B cell (primary cell): ENCODE results near the gene ICA1. TPM values are rescaled to one million over a fixed set of nuclear protein-coding genes. Genes with fewer than 3 reads are reported as not detected.

Experiments used
- ATAC-seq: fragments of 200-7000 bp; cut with Tn5 transposase; one replicate; pipeline ENCODE4 v1.10.0; 2021; ENCODE audit warnings: low read depth, mild to moderate bottlenecking, moderate number of reproducible peaks, moderate library complexity
- CTCF ChIA-PET: fragments of 350-600 bp; sonication (Branson Sonifier 250); formaldehyde crosslinking; loops from one replicate; lab custom pipeline; 2021; ENCODE audit warnings: antibody characterized with exemption, inconsistent platforms; lab: Charles Lee
- POLR2A ChIA-PET: fragments of 350-600 bp; sonication (Branson Sonifier 250); formaldehyde crosslinking; loops from one replicate; lab custom pipeline; 2021; ENCODE audit warnings: antibody characterized with exemption; lab: Charles Lee
- DNase-seq: peaks from one replicate; pipeline ENCODE4 v3.0.0; 2013
- H2AFZ ChIP-seq: 2 replicates; pipeline ENCODE4 v1.6.1; 2012; ENCODE audit warnings: mild to moderate bottlenecking, low read depth, low read length; ENCODE audit not compliant: insufficient read depth, poor library complexity, severe bottlenecking
- H3K27ac ChIP-seq, 2 donors: 1 replicate in 1 of 2; 2 replicates in 1 of 2; pipeline ENCODE4 v1.5.1; 2012 to 2013; ENCODE audit warnings: low read length in 2 of 2, mild to moderate bottlenecking in 2 of 2, moderate library complexity in 1 of 2
- H3K27me3 ChIP-seq, 4 experiments: fragments of 200-600 bp in 1 of 4; sonication (generic) in 1 of 4; replicated peaks in 1 of 4; 1 replicate in 2 of 4; 2 replicates in 2 of 4; pipeline versions ENCODE4 v1.6.1 to v1.7.0; 2013 to 2016; ENCODE audit warnings: low read length in 3 of 4, mild to moderate bottlenecking in 2 of 4, mixed read lengths in 1 of 4, moderate library complexity in 1 of 4; ENCODE audit not compliant: insufficient read depth in 4 of 4, control insufficient read depth in 3 of 4; ENCODE audit errors: control extremely low read depth in 1 of 4
- H3K36me3 ChIP-seq, 2 experiments: replicated peaks in 1 of 2; 1 replicate in 1 of 2; 2 replicates in 1 of 2; pipeline versions ENCODE4 v1.6.1 to v1.7.1; 2013; ENCODE audit warnings: low read length in 1 of 2; ENCODE audit not compliant: insufficient read depth in 2 of 2, control insufficient read depth in 1 of 2; ENCODE audit errors: control extremely low read depth in 1 of 2, extremely low read depth in 1 of 2
- H3K4me1 ChIP-seq, 2 donors: fragments of 200-600 bp in 1 of 2; sonication (generic) in 1 of 2; 1 replicate in 1 of 2; 2 replicates in 1 of 2; pipeline versions ENCODE4 v1.5.1 to v1.6.1; 2013 to 2017; ENCODE audit warnings: low read length in 2 of 2; ENCODE audit not compliant: control insufficient read depth in 2 of 2, insufficient read depth in 2 of 2
- H3K4me2 ChIP-seq: replicated peaks from 2 replicates; pipeline ENCODE3; 2012; ENCODE audit warnings: mild to moderate bottlenecking, low read depth, low read length; ENCODE audit not compliant: poor library complexity, severe bottlenecking
- H3K4me3 ChIP-seq, 5 experiments: fragments of 200-600 bp in 1 of 5; sonication (generic) in 1 of 5; 1 replicate in 3 of 5; 2 replicates in 2 of 5; pipeline versions ENCODE4 v1.5.1 to v1.7.0; 2011 to 2016; ENCODE audit warnings: low read length in 4 of 5, mild to moderate bottlenecking in 4 of 5, low read depth in 2 of 5, control low read depth in 1 of 5, moderate library complexity in 1 of 5; ENCODE audit not compliant: insufficient read depth in 1 of 5; ENCODE audit errors: control extremely low read depth in 1 of 5, extremely low read depth in 1 of 5
- H3K79me2 ChIP-seq: fragments of 200-600 bp; sonication (generic); one replicate; pipeline ENCODE4 v1.6.0; 2016; ENCODE audit warnings: low read length; ENCODE audit not compliant: control insufficient read depth, insufficient read depth
- H3K9ac ChIP-seq: fragments of 200-600 bp; sonication (generic); 2 replicates; pipeline ENCODE4 v1.6.1; 2017; ENCODE audit warnings: mild to moderate bottlenecking, low read length, moderate library complexity
- H3K9me3 ChIP-seq, 3 donors: one replicate each; pipeline versions ENCODE4 v1.6.1 to v1.7.1; 2013; ENCODE audit warnings: low read length in 2 of 3; ENCODE audit not compliant: control insufficient read depth in 2 of 3, insufficient read depth in 1 of 3; ENCODE audit errors: control extremely low read depth in 1 of 3
- H4K20me1 ChIP-seq: 2 replicates; pipeline ENCODE4 v1.6.0; 2012; ENCODE audit warnings: mild to moderate bottlenecking, low read length; ENCODE audit not compliant: insufficient read depth, control insufficient read depth, poor library complexity, severe bottlenecking
- H3K27ac Mint-ChIP-seq: one replicate; pipeline ENCODE4 v1.8.0; 2021; ENCODE audit warnings: mixed read lengths
- H3K27me3 Mint-ChIP-seq: one replicate; pipeline ENCODE4 v1.8.0; 2021; ENCODE audit warnings: mixed read lengths
- H3K4me1 Mint-ChIP-seq: one replicate; pipeline ENCODE4 v1.8.0; 2021; ENCODE audit warnings: mixed read lengths
- H3K4me3 Mint-ChIP-seq: one replicate; pipeline ENCODE4 v1.8.0; 2021; ENCODE audit warnings: mixed read lengths
- H3K9me3 Mint-ChIP-seq: one replicate; pipeline ENCODE4 v1.8.0; 2022; ENCODE audit warnings: mixed read lengths; ENCODE audit not compliant: insufficient read depth
- EZH2 ChIP-seq: IDR thresholded peaks from 2 replicates; pipeline ENCODE4 v1.6.1; 2012; ENCODE audit warnings: borderline replicate concordance, low read depth, mild to moderate bottlenecking, moderate library complexity, low read length; ENCODE audit not compliant: insufficient read depth, poor library complexity, severe bottlenecking
- WGBS: methylation state at CpG from one replicate; pipeline ENCODE4 v1.1.5; 2013; ENCODE audit warnings: missing lambda C conversion rate; ENCODE audit not compliant: insufficient coverage; 5-methylcytosine and 5-hydroxymethylcytosine counted together
- intact Hi-C: fragments of 100-400 bp; cut with micrococcal nuclease; formaldehyde crosslinking; loops from one replicate; pipeline ENCODE4 v1.10.0; 2022
- polyA plus RNA-seq: library from polyadenylated mRNA; depleted of rRNA; stranded (reverse); fragments of >200 nt; gene quantifications from 2 replicates; pipeline ENCODE4 v1.2.3, GENCODE V29; 2012
- total RNA-seq, 2 donors: library from RNA; stranded (reverse); fragments of 120-200 nt in 1 of 2; gene quantifications; 1 replicate in 1 of 2; 2 replicates in 1 of 2; pipeline versions ENCODE4 v1.2.3 to v1.2.4, GENCODE V29; 2013 to 2022
- TF ChIP-seq, protein P1 (sequence below): fragments of 200-600 bp; IDR thresholded peaks from one replicate; pipeline ENCODE4 v1.8.0; 2022; ENCODE audit warnings: antibody characterized with exemption, mild to moderate bottlenecking

ICA1 gene
- total and polyA plus RNA-seq, 2 donors (not counting 1 experiment from before 2014, with no cell fraction given): 0.03 TPM; not detected in 1

GRCh38 chr7:8136051-8136730 lies 125.8 kb downstream of the ICA1 start:
- DNase-seq (no peak), ATAC-seq (no peak)
- no peaks in the 10 kb centered on the region for H3K27me3 Mint-ChIP-seq
- H3K4me1 Mint-ChIP-seq: peaks cover 30% of the 10 kb centered on the region
- Histone ChIP-seq H4K20me1 (no peaks in the 10 kb centered on the region), H3K4me1 (peaks cover 24 to 32% of the 10 kb centered on the region in 2 donors), H3K9ac (no peak overlapping the region), H3K27ac (no peak overlapping the region), H3K79me2 (no peaks in the 10 kb centered on the region), H3K36me3 (no peaks in the 10 kb centered on the region), H3K9me3 (no peaks in the 10 kb centered on the region), H2AFZ (no peak overlapping the region), H3K4me2 (no peak overlapping the region), H3K27me3 (no peaks in the 10 kb centered on the region), H3K4me3 (no peak overlapping the region)
- intact Hi-C loops: no loop called here
- POLR2A ChIA-PET: no interaction called here
- 96% methylated on average over 12 of the region's 12 CpGs for WGBS
- TF ChIP-seq, protein P1, sequence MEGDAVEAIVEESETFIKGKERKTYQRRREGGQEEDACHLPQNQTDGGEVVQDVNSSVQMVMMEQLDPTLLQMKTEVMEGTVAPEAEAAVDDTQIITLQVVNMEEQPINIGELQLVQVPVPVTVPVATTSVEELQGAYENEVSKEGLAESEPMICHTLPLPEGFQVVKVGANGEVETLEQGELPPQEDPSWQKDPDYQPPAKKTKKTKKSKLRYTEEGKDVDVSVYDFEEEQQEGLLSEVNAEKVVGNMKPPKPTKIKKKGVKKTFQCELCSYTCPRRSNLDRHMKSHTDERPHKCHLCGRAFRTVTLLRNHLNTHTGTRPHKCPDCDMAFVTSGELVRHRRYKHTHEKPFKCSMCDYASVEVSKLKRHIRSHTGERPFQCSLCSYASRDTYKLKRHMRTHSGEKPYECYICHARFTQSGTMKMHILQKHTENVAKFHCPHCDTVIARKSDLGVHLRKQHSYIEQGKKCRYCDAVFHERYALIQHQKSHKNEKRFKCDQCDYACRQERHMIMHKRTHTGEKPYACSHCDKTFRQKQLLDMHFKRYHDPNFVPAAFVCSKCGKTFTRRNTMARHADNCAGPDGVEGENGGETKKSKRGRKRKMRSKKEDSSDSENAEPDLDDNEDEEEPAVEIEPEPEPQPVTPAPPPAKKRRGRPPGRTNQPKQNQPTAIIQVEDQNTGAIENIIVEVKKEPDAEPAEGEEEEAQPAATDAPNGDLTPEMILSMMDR: no peak
- no peak for TF ChIP-seq EZH2
- H3K9me3 Mint-ChIP-seq: no peaks in the 10 kb centered on the region
- CTCF ChIA-PET: interaction anchor here (0.8 kb wide), 1 partner anchor 17 kb away, joined by 5 read pairs; no protein-coding TSS in a partner anchor
- no peak overlapping the region for H3K27ac Mint-ChIP-seq
- no peak overlapping the region for H3K4me3 Mint-ChIP-seq

GRCh38 chr7:8135417-8135816 lies 126.5 kb downstream of the ICA1 start:
- TF ChIP-seq, protein P1: no peak
- no peak for TF ChIP-seq EZH2
- no peaks in the 10 kb centered on the region for H3K36me3 ChIP-seq
- no peak overlapping the region for H3K4me3 Mint-ChIP-seq
- H3K4me1 Mint-ChIP-seq: peaks cover 30% of the 10 kb centered on the region
- no peak overlapping the region for H3K4me3 ChIP-seq
- peaks cover 24 to 32% of the 10 kb centered on the region in 2 donors for H3K4me1 ChIP-seq
- no peaks in the 10 kb centered on the region for H3K9me3 Mint-ChIP-seq
- intact Hi-C loops: no loop called here
- ATAC-seq: no peak
- H3K27ac Mint-ChIP-seq: no peak overlapping the region
- H3K79me2 ChIP-seq: no peaks in the 10 kb centered on the region
- 96% methylated on average over 3 of the region's 3 CpGs for WGBS
- H3K9me3 ChIP-seq: no peaks in the 10 kb centered on the region
- H3K27me3 Mint-ChIP-seq: no peaks in the 10 kb centered on the region
- no peak for DNase-seq
- no peak overlapping the region for H3K27ac ChIP-seq
- no peaks in the 10 kb centered on the region for H4K20me1 ChIP-seq
- H2AFZ ChIP-seq: no peak overlapping the region
- ChIA-PET POLR2A (no interaction called here), CTCF (interaction anchor here (0.8 kb wide), 1 partner anchor 17 kb away, joined by 5 read pairs; no protein-coding TSS in a partner anchor)
- H3K4me2 ChIP-seq: no peak overlapping the region
- no peak overlapping the region for H3K9ac ChIP-seq
- no peaks in the 10 kb centered on the region for H3K27me3 ChIP-seq
